C4-2B (cell line): ENCODE results near the gene ORAI3.

Experiments
- H3K27ac ChIP-seq: fragments of 450-650 bp; 2 replicates; pipeline ENCODE4 v1.5.1; 2017
- CTCF ChIP-seq: fragments of 450-650 bp; conservative IDR thresholded peaks from 2 replicates; pipeline ENCODE4 v1.5.1; 2017; ENCODE audit warnings: mild to moderate bottlenecking
- ZFX ChIP-seq: fragments of 450-650 bp; IDR thresholded peaks from 2 replicates; pipeline ENCODE4 v1.6.1; 2017

ORAI3 gene

DNA sequence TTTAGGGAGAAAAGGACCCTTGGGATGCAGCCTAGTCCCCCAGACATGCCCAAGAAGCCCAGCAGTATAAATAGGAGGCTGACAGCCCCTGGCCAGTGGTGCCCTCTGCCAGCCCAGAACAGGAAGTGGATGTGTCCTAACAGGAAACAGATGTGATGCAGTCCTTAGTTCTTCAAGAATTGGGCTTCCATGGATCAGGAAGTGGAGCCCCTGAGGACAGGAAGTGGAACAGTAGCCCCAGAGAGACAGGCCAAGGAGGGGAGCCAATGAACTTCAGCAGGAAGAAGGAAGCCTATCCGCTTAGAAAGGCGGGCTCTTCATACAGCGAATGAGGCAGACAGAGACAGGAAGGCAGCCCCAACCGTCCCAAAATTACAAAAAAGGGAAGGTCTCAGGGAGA lies 45.3 kb upstream of the ORAI3 start:
- no peak for TF ChIP-seq ZFX
- no peak for TF ChIP-seq CTCF
- H3K27ac ChIP-seq, result no peak overlapping the region

GRCh38 chr16:30904114-30904780 lies 44.6 kb upstream of the ORAI3 start:
- no peak overlapping the region for H3K27ac ChIP-seq
- TF ChIP-seq CTCF (no peak), ZFX (no peak)

DNA sequence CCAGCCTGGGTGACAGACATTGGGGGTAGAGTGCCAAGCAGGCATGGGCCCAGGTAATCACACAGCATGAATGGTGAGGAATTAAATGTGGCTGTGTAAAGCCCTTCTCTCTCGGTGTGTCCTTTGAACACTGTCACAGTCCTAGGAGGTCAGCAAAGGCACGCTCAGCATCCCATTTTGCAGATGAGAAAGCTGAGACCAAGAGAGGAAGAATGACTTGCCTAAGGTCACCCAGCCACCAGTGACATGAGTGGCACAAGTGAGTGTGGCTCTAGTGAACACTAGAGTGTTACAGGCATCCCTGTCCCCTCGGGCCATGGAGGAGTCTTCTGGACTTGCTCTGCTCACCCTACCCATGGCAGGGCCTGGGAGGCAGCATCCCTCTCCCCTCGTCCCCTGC lies 41.8 kb upstream of the ORAI3 start:
- TF ChIP-seq ZFX (no peak), CTCF (no peak)

GRCh38 chr16:30910427-30911029 lies 38.3 kb upstream of the ORAI3 start:
- no peak for TF ChIP-seq CTCF
- no peak for TF ChIP-seq ZFX
- H3K27ac ChIP-seq, result no peak overlapping the region

More for the DNA sequence above, 41.8 kb upstream of the ORAI3 start:
- no peak overlapping the region for H3K27ac ChIP-seq

DNA sequence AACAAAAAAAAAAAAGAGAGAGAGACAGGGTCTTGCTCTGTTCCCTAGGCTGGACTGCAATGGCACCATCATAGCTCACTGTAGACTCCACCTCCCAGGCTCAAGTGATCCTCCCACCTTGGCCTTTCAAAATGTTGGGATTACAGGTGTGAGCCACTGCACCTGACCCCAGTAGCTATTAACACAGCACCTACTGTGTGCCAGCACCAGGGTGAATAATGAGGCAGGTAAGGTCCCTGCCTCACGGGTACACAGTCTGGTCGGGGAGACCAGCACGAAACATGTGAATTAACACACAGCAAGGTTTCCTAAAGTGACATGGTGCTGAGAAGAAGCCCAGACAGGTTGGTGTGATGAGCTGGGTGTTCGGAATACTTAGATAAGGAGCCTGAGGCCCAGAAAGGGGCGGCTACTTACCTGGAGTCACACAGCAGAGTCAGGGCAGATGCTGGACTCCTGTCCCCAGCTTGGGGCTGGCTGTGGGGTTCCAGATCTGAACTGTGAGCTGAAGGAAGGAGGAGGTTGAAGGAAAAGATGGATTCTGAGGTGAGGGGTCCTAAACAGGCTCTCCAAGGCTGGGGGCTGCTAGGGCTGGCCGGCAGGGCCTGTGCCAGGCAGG lies 36.0 kb upstream of the ORAI3 start:
- no peak for TF ChIP-seq ZFX
- no peak for TF ChIP-seq CTCF
- H3K27ac ChIP-seq, result no peak overlapping the region

DNA sequence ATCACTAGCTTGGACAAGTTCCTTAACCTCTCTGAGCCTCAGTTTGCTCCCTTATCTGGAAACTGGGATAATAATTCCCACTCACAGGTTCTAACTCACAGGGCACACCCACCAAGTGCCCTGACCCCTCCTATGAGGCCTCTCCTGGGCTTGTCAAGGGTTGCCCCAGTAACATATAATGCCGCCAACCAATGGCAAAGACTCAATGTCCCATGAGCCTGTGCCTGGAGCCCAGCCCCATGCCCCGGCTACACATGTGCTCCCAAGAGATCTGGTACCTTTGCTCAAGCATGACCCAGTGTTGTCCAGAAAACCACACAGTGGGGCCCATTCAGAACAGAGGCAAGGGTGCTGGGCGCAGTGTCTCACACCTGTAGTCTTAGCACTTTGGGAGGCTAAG lies 34.0 kb upstream of the ORAI3 start:
- TF ChIP-seq ZFX, result no peak
- no peak for TF ChIP-seq CTCF
- no peak overlapping the region for H3K27ac ChIP-seq

DNA sequence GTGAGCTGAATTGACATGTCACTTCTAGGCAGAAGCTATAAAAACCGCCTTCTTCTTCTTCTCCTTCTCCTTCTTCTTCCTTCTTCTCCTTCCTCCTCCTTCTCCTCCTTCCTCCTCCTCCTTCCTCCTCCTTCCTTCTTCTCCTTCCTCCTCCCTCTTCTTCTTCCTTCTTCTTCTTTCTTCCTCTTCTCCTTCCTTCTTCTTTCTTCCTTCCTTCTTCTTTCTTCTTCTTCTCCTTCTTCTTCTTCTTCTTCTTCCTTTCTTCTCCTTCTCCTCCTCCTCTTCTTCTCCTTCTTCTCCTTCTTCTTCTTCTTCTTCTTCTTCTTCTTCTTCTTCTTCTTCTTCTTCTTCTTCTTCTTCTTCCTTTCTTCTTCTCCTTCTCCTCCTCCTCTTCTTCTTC lies 30.3 kb upstream of the ORAI3 start:
- TF ChIP-seq ZFX (no peak), CTCF (no peak)
- no peak overlapping the region for H3K27ac ChIP-seq
